ENCODE results near the gene NRXN3. TPM values are rescaled to one million over a fixed set of nuclear protein-coding genes. Genes with fewer than 3 reads are reported as not detected.

NRXN3 gene
- total and polyA plus RNA-seq, 2 of the 13 experiments (the other 11 are each of a cell fraction or from before 2014, with no cell fraction given), result 0.03 TPM; not detected in 1

- H3K9ac ChIP-seq (ENCODE audit: insufficient read depth, low read depth, low read length), result no peak overlapping the region
- H3K36me3 ChIP-seq (replicated peaks in 1 of 2; ENCODE audit: control insufficient read depth in 1 of 2, insufficient read depth in 2 of 2, low read length in 2 of 2), result no peaks in the 10 kb centered on the region
- no peak overlapping the region for H2AFZ ChIP-seq (ENCODE audit: low read length)
- no peak for FAIRE-seq
- ChIA-PET POLR2A (no interaction called here), CTCF (ENCODE audit: low intra/inter-chr PET ratio, low total read pairs) (no interaction called here)
- no peak for ATAC-seq
- DNase-seq (ENCODE audit: low spot score), result no peak
- 5% methylated on average over 4 of the region's 4 CpGs for WGBS (ENCODE audit: low lambda C conversion rate)
- H3K4me1 ChIP-seq (ENCODE audit: insufficient read depth, low read length), result no peaks in the 10 kb centered on the region
- no peak overlapping the region for H3K27ac ChIP-seq (ENCODE audit: extremely low read length, insufficient read depth, low read length)
- no TSS peak for BruUV-seq (replicated peaks)
- H3K9me3 ChIP-seq (ENCODE audit: low read length), result no peaks in the 10 kb centered on the region
- H4K20me1 ChIP-seq (ENCODE audit: insufficient read depth, low read length), result no peaks in the 10 kb centered on the region
- intact Hi-C loops (cut with micrococcal nuclease; ENCODE audit: unreplicated experiment) (no loop called here), in situ Hi-C loops (cut with HindIII; ENCODE audit: extremely low pct_ligation_motif_present, low pct_unique_long_range_greater_than_20kb) (no loop called here)
- no peaks in the 10 kb centered on the region for H3K27me3 ChIP-seq (ENCODE audit: control insufficient read depth in 1 of 2, insufficient read depth in 2 of 2, low read length in 2 of 2)
- H3K79me2 ChIP-seq (ENCODE audit: insufficient read depth, low read length), result no peaks in the 10 kb centered on the region
- H3K4me3 ChIP-seq (replicated peaks in 1 of 3; ENCODE audit: insufficient read depth in 1 of 3, low read depth in 2 of 3, low read length in 3 of 3), result no peak overlapping the region
- no peak for TF ChIP-seq YY1 (IDR thresholded peaks at IDR 0.05; ENCODE audit: insufficient read depth, insufficient replicate concordance, low read depth, low read length)
- TF ChIP-seq ZNF230 (CRISPR knock-in tag; IDR thresholded peaks at IDR 0.05), result no peak
- no peak for TF ChIP-seq ISX (CRISPR knock-in tag; conservative IDR thresholded peaks at IDR 0.05)
- no peak for TF ChIP-seq SMC3 (IDR thresholded peaks at IDR 0.05; ENCODE audit: low read length)
- no peak for TF ChIP-seq ZNF343 (CRISPR knock-in tag; IDR thresholded peaks at IDR 0.05)
- TF ChIP-seq JUN (CRISPR knock-in tag; IDR thresholded peaks at IDR 0.05), result no peak
- no peak for TF ChIP-seq NFE2L1 (CRISPR knock-in tag; IDR thresholded peaks at IDR 0.05; ENCODE audit: borderline replicate concordance)
- TF ChIP-seq ZNF503 (CRISPR knock-in tag; IDR thresholded peaks at IDR 0.05), result no peak
- TF ChIP-seq SIN3A (IDR thresholded peaks at IDR 0.05; ENCODE audit: borderline replicate concordance, low read depth, low read length), result no peak
- no peak for TF ChIP-seq EHMT2 (IDR thresholded peaks at IDR 0.05; ENCODE audit: borderline replicate concordance, low read depth, low read length)
- TF ChIP-seq RFX3 (CRISPR knock-in tag; IDR thresholded peaks at IDR 0.05), result no peak
- no peak for TF ChIP-seq GLMP (CRISPR knock-in tag; IDR thresholded peaks at IDR 0.05; ENCODE audit: borderline replicate concordance)
- no peak overlapping the region for H3K4me2 ChIP-seq (ENCODE audit: low read depth, low read length)
These were observed 615.1 kb downstream of the NRXN3 start for GRCh38 chr14:78785265-78785664.

Measured in HepG2 (cell line).